K562 (cell line): ENCODE results near the gene SERPINA5. TPM values are rescaled to one million over a fixed set of nuclear protein-coding genes. Genes with fewer than 3 reads are reported as not detected.

Experiments
- ATAC-seq: fragments of 200-7000 bp; cut with Tn5 transposase; 3 replicates; pipeline ENCODE4 v1.9.1; 2020; ENCODE audit warnings: moderate library complexity
- BruUV-seq: library from RNA; stranded (reverse); fragments of 400-500 nt; replicated peaks from 2 replicates; lab custom pipeline; 2021; lab: Mats Ljungman, UMichigan
- CTCF ChIA-PET: fragments of 300-600 bp; formaldehyde crosslinking; extraction: SDS; loops from one replicate; lab custom pipeline; 2021; ENCODE audit warnings: low intra/inter-chr PET ratio; lab: Yijun Ruan, JAX
- POLR2A ChIA-PET: fragments of 300-600, 350-650 bp; sonication (Branson Sonifier 250); formaldehyde crosslinking; extraction: SDS; loops from one replicate; lab custom pipeline; 2021; ENCODE audit warnings: antibody characterized with exemption, inconsistent platforms; lab: Yijun Ruan, JAX
- DNase-seq, 4 experiments: peaks; one replicate each; pipeline versions ENCODE4 v3.0.0 to v3.0.0-alpha.2; 2011 to 2018; ENCODE audit warnings: low spot score in 3 of 4, mixed read lengths in 3 of 4; ENCODE audit errors: extremely low read depth in 1 of 4
- FAIRE-seq: peaks from 2 replicates; lab custom pipeline; 2011; peaks lifted over from hg19 to GRCh38; lab: Jason Lieb, UNC
- H2AFZ ChIP-seq: 2 replicates; pipeline ENCODE4 v1.6.0; 2011; ENCODE audit warnings: low read depth, low read length, control low read depth, inconsistent platforms
- H3K27ac ChIP-seq: fragments of 200-600 bp; 3 replicates; pipeline ENCODE4 v1.8.0; 2011; ENCODE audit warnings: low read depth, mild to moderate bottlenecking, control low read depth, inconsistent platforms, low read length, moderate library complexity, mixed read lengths; ENCODE audit errors: extremely low read depth
- H3K27me3 ChIP-seq, 2 experiments: fragments of 300-600 bp in 1 of 2; 2 replicates in 1 of 2; 3 replicates in 1 of 2; pipeline versions ENCODE4 v1.6.0 to v1.8.0; 2011; ENCODE audit warnings: inconsistent platforms in 2 of 2, low read length in 2 of 2, mild to moderate bottlenecking in 1 of 2, mixed read lengths in 1 of 2, moderate library complexity in 1 of 2; ENCODE audit not compliant: control insufficient read depth in 2 of 2, insufficient read depth in 2 of 2
- H3K36me3 ChIP-seq: fragments of 300-600 bp; 3 replicates; pipeline ENCODE4 v1.8.0; 2011; ENCODE audit warnings: mild to moderate bottlenecking, low read length, inconsistent platforms; ENCODE audit not compliant: control insufficient read depth, insufficient read depth
- H3K4me1 ChIP-seq, 2 experiments: fragments of 200-600 bp in 1 of 2; replicated peaks in 1 of 2; 2 replicates in 1 of 2; 3 replicates in 1 of 2; pipeline versions ENCODE4 v1.5.1 to v1.8.0; 2011; ENCODE audit warnings: inconsistent platforms in 2 of 2, low read length in 2 of 2, mild to moderate bottlenecking in 1 of 2, mixed read lengths in 1 of 2, moderate library complexity in 1 of 2; ENCODE audit not compliant: control insufficient read depth in 2 of 2, insufficient read depth in 2 of 2
- H3K4me2 ChIP-seq: 2 replicates; pipeline ENCODE4 v1.6.1; 2011; ENCODE audit warnings: low read length, control low read depth, inconsistent platforms, mixed read lengths; ENCODE audit not compliant: insufficient read depth
- H3K4me3 ChIP-seq: fragments of 200-600 bp; sonication (generic), shearing (Covaris generic); 2 replicates; pipeline ENCODE4 v1.5.1; 2016; ENCODE audit warnings: control low read depth, inconsistent platforms
- H3K79me2 ChIP-seq: fragments of 200-600 bp; 3 replicates; pipeline ENCODE4 v1.8.0; 2011; ENCODE audit warnings: low read length, inconsistent platforms; ENCODE audit not compliant: control insufficient read depth, insufficient read depth
- H3K9ac ChIP-seq, 2 experiments: 2 replicates each; pipeline versions ENCODE4 v1.6.0 to v1.6.1; 2011; ENCODE audit warnings: low read depth in 2 of 2, low read length in 2 of 2, control low read depth in 1 of 2, inconsistent platforms in 1 of 2, mild to moderate bottlenecking in 1 of 2, mixed read lengths in 1 of 2; ENCODE audit not compliant: insufficient read depth in 1 of 2
- H3K9me1 ChIP-seq: one replicate; pipeline ENCODE4 v1.6.0; 2011; ENCODE audit warnings: inconsistent platforms, mild to moderate bottlenecking, low read length, moderate library complexity; ENCODE audit not compliant: control insufficient read depth, insufficient read depth
- H3K9me3 ChIP-seq: replicated peaks from 2 replicates; pipeline ENCODE4 v1.5.1; 2011; ENCODE audit warnings: low read depth, low read length, inconsistent platforms; ENCODE audit not compliant: control insufficient read depth, insufficient read depth
- H4K20me1 ChIP-seq: replicated peaks from 2 replicates; pipeline ENCODE4 v1.6.1; 2011; ENCODE audit warnings: low read length, inconsistent platforms, mixed read lengths; ENCODE audit not compliant: control insufficient read depth, insufficient read depth
- RAD21 ChIP-seq, 2 experiments: fragments of 250-450 bp in 1 of 2; fragments of 450-650 bp in 1 of 2; sonication (Bioruptor Pico) in 1 of 2; formaldehyde crosslinking in 1 of 2; IDR thresholded peaks in 1 of 2; conservative IDR thresholded peaks in 1 of 2; 2 replicates each; pipeline versions ENCODE4 v1.4.0 to v1.8.0; 2020 to 2022; ENCODE audit warnings: mild to moderate bottlenecking in 2 of 2, moderate library complexity in 1 of 2
- WGBS: fragments of 100-300 bp; shearing (Covaris generic); methylation state at CpG from one replicate; pipeline ENCODE4 v1.1.6; 2016; ENCODE audit warnings: low coverage, mixed read lengths; ENCODE audit not compliant: insufficient coverage; ENCODE audit errors: missing lambda C conversion rate; 5-methylcytosine and 5-hydroxymethylcytosine counted together
- in situ Hi-C: fragments of 300-500 bp; cut with MboI; formaldehyde crosslinking; loops from 4 replicates; pipeline ENCODE4 v1.15.0; 2018; ENCODE audit warnings: inconsistent platforms, mixed read lengths
- intact Hi-C: fragments of 100-400 bp; cut with micrococcal nuclease; formaldehyde crosslinking; loops from 2 replicates; pipeline ENCODE4 v1.14.2; 2022
- polyA plus RNA-seq, 8 experiments: library from polyadenylated mRNA; depleted of rRNA in 4 of 8; stranded (reverse) in 5 of 8; unstranded in 3 of 8; fragments of >200 nt; fragmentation: Nextera tagmentation in 2 of 8; fragmentation: Illumina TruSeq in 1 of 8; extraction: Ambion mirVana in 2 of 8; extraction: Trizol in 1 of 8; gene quantifications; 2 replicates each; pipeline versions ENCODE4 v1.2.1 to v1.2.3, GENCODE V29; 2011 to 2014; ENCODE audit warnings: inconsistent platforms in 1 of 8, missing spikeins in 1 of 8
- total RNA-seq, 7 experiments: library from RNA; depleted of rRNA in 6 of 7; stranded (reverse); fragments of >200 nt in 6 of 7; fragmentation: Illumina TruSeq in 2 of 7; extraction: Trizol in 2 of 7; gene quantifications; 2 replicates each; pipeline versions ENCODE4 v1.2.1 to v1.2.3, GENCODE V29; 2011 to 2021; ENCODE audit warnings: low replicate concordance in 1 of 7
- TF ChIP-seq, protein P1 (sequence below), 2 experiments: fragments of 450-650 bp; formaldehyde crosslinking in 1 of 2; IDR thresholded peaks; 2 replicates each; pipeline versions ENCODE4 v1.4.0 to v1.6.1; 2014 to 2020; ENCODE audit warnings: mild to moderate bottlenecking in 2 of 2, borderline replicate concordance in 1 of 2, low read depth in 1 of 2
- TF ChIP-seq, protein P2 (sequence below): sonication (generic); formaldehyde crosslinking; IDR thresholded peaks from 2 replicates; pipeline ENCODE4 v1.8.1; 2023; ENCODE audit warnings: mild to moderate bottlenecking, missing genetic modification reagents
- TF ChIP-seq, protein P3 (sequence below), 3 experiments: IDR thresholded peaks in 2 of 3; conservative IDR thresholded peaks in 1 of 3; 2 replicates each; pipeline ENCODE4 v1.5.1; 2011 to 2012; ENCODE audit warnings: low read length in 3 of 3, mild to moderate bottlenecking in 3 of 3, control low read depth in 2 of 3, improper control_type of control experiment in 1 of 3, inconsistent platforms in 1 of 3, low read depth in 1 of 3, mixed read lengths in 1 of 3, moderate library complexity in 1 of 3; ENCODE audit not compliant: insufficient read depth in 2 of 3

SERPINA5 gene
- total and polyA plus RNA-seq, 9 of the 15 experiments (the other 6 are each of a cell fraction or from before 2014, with no cell fraction given), result 0.38 TPM; not detected in 8

DNA sequence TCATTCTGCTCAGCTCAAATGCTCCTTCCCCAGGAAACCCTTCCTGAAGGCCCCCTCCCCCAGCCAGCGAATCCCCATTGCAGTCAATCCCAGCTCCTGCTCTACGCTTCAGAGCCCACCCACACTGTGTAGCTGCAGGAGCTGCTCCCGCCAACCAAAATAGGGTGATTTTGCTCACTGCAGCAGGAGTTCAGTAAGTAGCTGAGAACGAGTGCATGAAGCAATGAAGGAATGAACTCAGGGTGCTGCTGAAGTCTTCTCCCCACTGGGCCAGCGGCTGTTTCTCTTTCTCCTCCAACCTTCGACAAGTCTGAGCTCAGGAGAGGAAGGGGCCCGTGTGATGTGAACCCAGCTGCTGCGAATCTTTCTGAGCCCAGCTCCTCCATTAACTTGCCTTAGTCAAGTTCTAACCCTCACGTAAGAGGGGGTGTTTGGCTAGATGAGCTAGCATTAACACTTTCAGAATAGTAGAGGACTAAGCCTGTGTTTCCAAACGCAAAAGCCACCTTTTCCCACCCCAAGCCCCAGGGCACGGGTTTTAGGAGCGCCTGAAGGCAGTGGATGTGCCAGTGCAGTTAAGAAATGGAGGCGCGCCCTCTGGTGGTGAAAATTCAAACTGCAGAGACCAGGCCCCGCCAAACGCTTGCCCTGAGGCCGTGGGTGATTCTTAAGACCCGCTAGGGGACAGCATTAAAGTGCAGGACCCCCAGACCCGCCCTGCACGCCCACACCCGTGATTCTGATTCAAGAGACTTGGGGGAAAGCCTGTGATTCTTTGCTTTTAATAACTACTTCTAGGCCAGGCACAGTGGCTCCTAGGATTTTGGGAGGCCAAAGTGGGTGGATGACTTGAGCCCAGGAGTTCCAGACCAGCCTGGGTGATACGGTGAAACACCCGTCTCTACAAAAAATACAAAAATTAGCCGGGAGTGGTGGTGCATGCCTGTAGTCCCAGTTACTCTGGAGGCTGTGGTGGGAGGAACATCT, 31.9 kb upstream of the SERPINA5 start:
- POLR2A ChIA-PET, result interaction anchor here (0.6 kb wide), 3 partner anchors 13 to 450 kb away, joined by 3 to 4 read pairs (median 3); no protein-coding TSS in a partner anchor
- FAIRE-seq (peak; percentile 6), DNase-seq (peak; percentile 41 to 65 (median 55)), ATAC-seq (peak; percentile 88)
- no peaks in the 10 kb centered on the region for H3K9me1 ChIP-seq
- no TSS peak for BruUV-seq
- H4K20me1 ChIP-seq, result no peaks in the 10 kb centered on the region
- H3K4me1 ChIP-seq, result no peaks in the 10 kb centered on the region
- TF ChIP-seq, protein P1, sequence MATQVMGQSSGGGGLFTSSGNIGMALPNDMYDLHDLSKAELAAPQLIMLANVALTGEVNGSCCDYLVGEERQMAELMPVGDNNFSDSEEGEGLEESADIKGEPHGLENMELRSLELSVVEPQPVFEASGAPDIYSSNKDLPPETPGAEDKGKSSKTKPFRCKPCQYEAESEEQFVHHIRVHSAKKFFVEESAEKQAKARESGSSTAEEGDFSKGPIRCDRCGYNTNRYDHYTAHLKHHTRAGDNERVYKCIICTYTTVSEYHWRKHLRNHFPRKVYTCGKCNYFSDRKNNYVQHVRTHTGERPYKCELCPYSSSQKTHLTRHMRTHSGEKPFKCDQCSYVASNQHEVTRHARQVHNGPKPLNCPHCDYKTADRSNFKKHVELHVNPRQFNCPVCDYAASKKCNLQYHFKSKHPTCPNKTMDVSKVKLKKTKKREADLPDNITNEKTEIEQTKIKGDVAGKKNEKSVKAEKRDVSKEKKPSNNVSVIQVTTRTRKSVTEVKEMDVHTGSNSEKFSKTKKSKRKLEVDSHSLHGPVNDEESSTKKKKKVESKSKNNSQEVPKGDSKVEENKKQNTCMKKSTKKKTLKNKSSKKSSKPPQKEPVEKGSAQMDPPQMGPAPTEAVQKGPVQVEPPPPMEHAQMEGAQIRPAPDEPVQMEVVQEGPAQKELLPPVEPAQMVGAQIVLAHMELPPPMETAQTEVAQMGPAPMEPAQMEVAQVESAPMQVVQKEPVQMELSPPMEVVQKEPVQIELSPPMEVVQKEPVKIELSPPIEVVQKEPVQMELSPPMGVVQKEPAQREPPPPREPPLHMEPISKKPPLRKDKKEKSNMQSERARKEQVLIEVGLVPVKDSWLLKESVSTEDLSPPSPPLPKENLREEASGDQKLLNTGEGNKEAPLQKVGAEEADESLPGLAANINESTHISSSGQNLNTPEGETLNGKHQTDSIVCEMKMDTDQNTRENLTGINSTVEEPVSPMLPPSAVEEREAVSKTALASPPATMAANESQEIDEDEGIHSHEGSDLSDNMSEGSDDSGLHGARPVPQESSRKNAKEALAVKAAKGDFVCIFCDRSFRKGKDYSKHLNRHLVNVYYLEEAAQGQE (IDR thresholded peaks at IDR 0.05; ENCODE audit: borderline replicate concordance), result peak; percentile 10; the same call in 1 of the 2 replicates
- TF ChIP-seq, protein P1 (CRISPR knock-in tag; IDR thresholded peaks at IDR 0.05; ENCODE audit: low read depth), result no peak
- peak in 1 of 2 experiments; percentile 48; a peak in 2 of 4 replicates for TF ChIP-seq RAD21 (CRISPR knock-in tag; conservative IDR thresholded peaks at IDR 0.05 in 1 of 2, IDR thresholded peaks at IDR 0.05 in 1 of 2)
- TF ChIP-seq, protein P2, sequence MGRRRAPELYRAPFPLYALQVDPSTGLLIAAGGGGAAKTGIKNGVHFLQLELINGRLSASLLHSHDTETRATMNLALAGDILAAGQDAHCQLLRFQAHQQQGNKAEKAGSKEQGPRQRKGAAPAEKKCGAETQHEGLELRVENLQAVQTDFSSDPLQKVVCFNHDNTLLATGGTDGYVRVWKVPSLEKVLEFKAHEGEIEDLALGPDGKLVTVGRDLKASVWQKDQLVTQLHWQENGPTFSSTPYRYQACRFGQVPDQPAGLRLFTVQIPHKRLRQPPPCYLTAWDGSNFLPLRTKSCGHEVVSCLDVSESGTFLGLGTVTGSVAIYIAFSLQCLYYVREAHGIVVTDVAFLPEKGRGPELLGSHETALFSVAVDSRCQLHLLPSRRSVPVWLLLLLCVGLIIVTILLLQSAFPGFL (CRISPR knock-in tag), result no peak
- TF ChIP-seq, protein P3, sequence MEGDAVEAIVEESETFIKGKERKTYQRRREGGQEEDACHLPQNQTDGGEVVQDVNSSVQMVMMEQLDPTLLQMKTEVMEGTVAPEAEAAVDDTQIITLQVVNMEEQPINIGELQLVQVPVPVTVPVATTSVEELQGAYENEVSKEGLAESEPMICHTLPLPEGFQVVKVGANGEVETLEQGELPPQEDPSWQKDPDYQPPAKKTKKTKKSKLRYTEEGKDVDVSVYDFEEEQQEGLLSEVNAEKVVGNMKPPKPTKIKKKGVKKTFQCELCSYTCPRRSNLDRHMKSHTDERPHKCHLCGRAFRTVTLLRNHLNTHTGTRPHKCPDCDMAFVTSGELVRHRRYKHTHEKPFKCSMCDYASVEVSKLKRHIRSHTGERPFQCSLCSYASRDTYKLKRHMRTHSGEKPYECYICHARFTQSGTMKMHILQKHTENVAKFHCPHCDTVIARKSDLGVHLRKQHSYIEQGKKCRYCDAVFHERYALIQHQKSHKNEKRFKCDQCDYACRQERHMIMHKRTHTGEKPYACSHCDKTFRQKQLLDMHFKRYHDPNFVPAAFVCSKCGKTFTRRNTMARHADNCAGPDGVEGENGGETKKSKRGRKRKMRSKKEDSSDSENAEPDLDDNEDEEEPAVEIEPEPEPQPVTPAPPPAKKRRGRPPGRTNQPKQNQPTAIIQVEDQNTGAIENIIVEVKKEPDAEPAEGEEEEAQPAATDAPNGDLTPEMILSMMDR (IDR thresholded peaks at IDR 0.05 in 2 of 3, conservative IDR thresholded peaks at IDR 0.05 in 1 of 3; ENCODE audit: insufficient read depth in 2 of 3, low read depth in 1 of 3, low read length in 3 of 3), result peak; percentile 62 to 68 (median 65)
- WGBS, result 1% methylated on average over 21 of the region's 24 CpGs
- no peaks in the 10 kb centered on the region for H3K36me3 ChIP-seq
- no peaks in the 10 kb centered on the region for H3K27me3 ChIP-seq
- no peaks in the 10 kb centered on the region for H3K79me2 ChIP-seq
- H3K4me3 ChIP-seq, result no peak overlapping the region
- in situ Hi-C loops (no loop called here), intact Hi-C loops (loop anchor here (1.0 kb wide), 1 partner anchor 115 kb away; no protein-coding TSS in a partner anchor)
- H3K9ac ChIP-seq, result no peak overlapping the region
- no peak overlapping the region for H3K27ac ChIP-seq
- CTCF ChIA-PET, result interaction anchor here (1.4 kb wide), 1 partner anchor 114 kb away, joined by 5 read pairs; no protein-coding TSS in a partner anchor
- no peaks in the 10 kb centered on the region for H3K9me3 ChIP-seq
- no peak overlapping the region for H3K4me2 ChIP-seq
- H2AFZ ChIP-seq, result no peak overlapping the region
